Stimulated activated CD8-positive, alpha-beta memory T cell treated with anti-CD3 and anti-CD28 coated beads, Interleukin-4, amount 100 ng/mL, for 4 hours (primary cell): ENCODE data around the gene NBDY.
"Not testable (repeated sequence)": the region's sequence is repeated elsewhere in the genome, so short reads cannot be mapped to it uniquely, and the experiment has no call there.

Source experiments
- DNase-seq, 2 donors: peaks; one replicate each; pipeline ENCODE4 v3.0.0-alpha.2; 2020; ENCODE audit warnings: low read depth in 2 of 2, low spot score in 1 of 2

The NBDY gene

GRCh38 chrX:56764153-56764974 is 35.3 kb downstream of the NBDY start:
- peak; percentile 24 to 62 for DNase-seq

- no peak for DNase-seq
Observed at GRCh38 chrX:56764975-56765791, 36.1 kb downstream of the NBDY start.

GRCh38 chrX:56765811-56766553 is 36.9 kb downstream of the NBDY start:
- DNase-seq, result no peak

- DNase-seq, result no peak
Observed at GRCh38 chrX:56766554-56767347, 37.7 kb downstream of the NBDY start.

GRCh38 chrX:56767348-56768119 is 38.5 kb downstream of the NBDY start:
- not testable (repeated sequence) for DNase-seq

GRCh38 chrX:56768120-56768660 is 39.1 kb downstream of the NBDY start:
- DNase-seq, result not testable (repeated sequence)

GRCh38 chrX:56772675-56773521 is 43.9 kb downstream of the NBDY start:
- not testable (repeated sequence) for DNase-seq

GRCh38 chrX:56773522-56774060 is 44.5 kb downstream of the NBDY start:
- DNase-seq, result not testable (repeated sequence)

GRCh38 chrX:56778099-56778923 is 49.3 kb downstream of the NBDY start:
- not testable (repeated sequence) for DNase-seq

- not testable (repeated sequence) for DNase-seq
Observed at GRCh38 chrX:56778924-56779468, 50.0 kb downstream of the NBDY start.

- not testable (repeated sequence) for DNase-seq
Observed at GRCh38 chrX:56780681-56781649, 51.9 kb downstream of the NBDY start.

GRCh38 chrX:56782352-56782751 is 53.3 kb downstream of the NBDY start:
- DNase-seq, result no peak

- DNase-seq, result no peak
Observed at GRCh38 chrX:56782791-56783449, 53.9 kb downstream of the NBDY start.

GRCh38 chrX:56783450-56783831 is 54.4 kb downstream of the NBDY start:
- DNase-seq, result peak in 1 of 2 donors; percentile 50

GRCh38 chrX:56783996-56784620 is 55.1 kb downstream of the NBDY start:
- no peak for DNase-seq
